HEK293 (cell line): ENCODE data around the gene TSPAN14.

Experiments
- CTCF ChIA-PET: fragments of 350-600 bp; formaldehyde crosslinking; extraction: SDS; loops from one replicate; lab custom pipeline; 2021; ENCODE audit warnings: antibody characterized with exemption; lab: Yijun Ruan, JAX
- POLR2A ChIA-PET: fragments of 300-600 bp; formaldehyde crosslinking; extraction: SDS; loops from one replicate; lab custom pipeline; 2020; ENCODE audit warnings: antibody characterized with exemption, inconsistent platforms; lab: Yijun Ruan, JAX
- H3K27ac ChIP-seq: fragments of 200-500 bp; sonication (Bioruptor generic); 2 replicates; pipeline ENCODE4 v1.5.1; 2014; ENCODE audit warnings: low read depth, low read length, control low read depth, inconsistent platforms; ENCODE audit errors: extremely low read depth
- H3K36me3 ChIP-seq, 2 experiments: fragments of 200-500 bp in 1 of 2; sonication (Bioruptor generic) in 1 of 2; 1 replicate in 1 of 2; 2 replicates in 1 of 2; pipeline ENCODE4 v1.5.1; 2014 to 2017; ENCODE audit warnings: inconsistent platforms in 2 of 2, low read length in 2 of 2; ENCODE audit not compliant: control insufficient read depth in 2 of 2, insufficient read depth in 1 of 2
- H3K4me1 ChIP-seq: fragments of 200-500 bp; sonication (Bioruptor generic); 2 replicates; pipeline ENCODE4 v1.5.1; 2014; ENCODE audit warnings: mild to moderate bottlenecking, low read length, inconsistent platforms; ENCODE audit not compliant: control insufficient read depth, insufficient read depth
- H3K4me3 ChIP-seq: 2 replicates; pipeline ENCODE4 v1.5.1; 2011; ENCODE audit warnings: low read depth, mild to moderate bottlenecking, control low read depth, low read length, moderate library complexity
- H3K9me3 ChIP-seq: fragments of 200-500 bp; sonication (Bioruptor generic); 2 replicates; pipeline ENCODE4 v1.5.1; 2014; ENCODE audit warnings: low read depth, low read length, inconsistent platforms; ENCODE audit not compliant: control insufficient read depth, insufficient read depth
- CTCF ChIP-seq: fragments of 450-650 bp; formaldehyde crosslinking; IDR thresholded peaks from 2 replicates; pipeline ENCODE4 v1.5.1; 2016; ENCODE audit warnings: missing biosample characterization, missing genetic modification characterization
- MEIS1 ChIP-seq: sonication (generic); formaldehyde crosslinking; IDR thresholded peaks from 2 replicates; pipeline ENCODE4 v1.8.1; 2022; ENCODE audit warnings: missing genetic modification reagents, mild to moderate bottlenecking, borderline replicate concordance
- PRDM6 ChIP-seq: fragments of 450-650 bp; formaldehyde crosslinking; IDR thresholded peaks from 2 replicates; pipeline ENCODE4 v1.5.1; 2017; ENCODE audit warnings: missing biosample characterization, missing genetic modification characterization
- SP2 ChIP-seq: fragments of 450-650 bp; formaldehyde crosslinking; IDR thresholded peaks from 2 replicates; pipeline ENCODE4 v1.5.1; 2016; ENCODE audit warnings: missing biosample characterization, missing genetic modification characterization
- ZBTB11 ChIP-seq: fragments of 450-650 bp; formaldehyde crosslinking; conservative IDR thresholded peaks from 2 replicates; pipeline ENCODE4 v1.5.1; 2016; ENCODE audit warnings: low read depth, missing biosample characterization, missing genetic modification characterization
- ZFP41 ChIP-seq: fragments of 450-650 bp; formaldehyde crosslinking; IDR thresholded peaks from 2 replicates; pipeline ENCODE4 v1.5.1; 2016; ENCODE audit warnings: missing biosample characterization, missing genetic modification characterization, borderline replicate concordance
- ZNF114 ChIP-seq: fragments of 450-650 bp; formaldehyde crosslinking; IDR thresholded peaks from 2 replicates; pipeline ENCODE4 v1.5.0; 2017; ENCODE audit warnings: missing biosample characterization, missing genetic modification characterization
- ZNF211 ChIP-seq: fragments of 450-650 bp; formaldehyde crosslinking; IDR thresholded peaks from 2 replicates; pipeline ENCODE4 v1.5.1; 2016; ENCODE audit warnings: low read depth, missing biosample characterization, missing genetic modification characterization
- ZNF335 ChIP-seq: fragments of 450-650 bp; formaldehyde crosslinking; conservative IDR thresholded peaks from 2 replicates; pipeline ENCODE4 v1.5.1; 2016; ENCODE audit warnings: missing biosample characterization, missing genetic modification characterization
- ZNF37A ChIP-seq: fragments of 450-650 bp; IDR thresholded peaks from 2 replicates; pipeline ENCODE4 v1.5.1; 2018; ENCODE audit warnings: missing biosample characterization, missing genetic modification characterization
- ZNF391 ChIP-seq: fragments of 450-650 bp; formaldehyde crosslinking; IDR thresholded peaks from 2 replicates; pipeline ENCODE4 v1.5.1; 2016; ENCODE audit warnings: low read depth, missing biosample characterization, missing genetic modification characterization, borderline replicate concordance
- ZNF654 ChIP-seq: fragments of 450-650 bp; formaldehyde crosslinking; IDR thresholded peaks from 2 replicates; pipeline ENCODE4 v1.5.1; 2016; ENCODE audit warnings: low read depth, missing biosample characterization, missing genetic modification characterization
- ZNF670 ChIP-seq: fragments of 450-650 bp; formaldehyde crosslinking; IDR thresholded peaks from 2 replicates; pipeline ENCODE4 v1.5.1; 2016; ENCODE audit warnings: missing biosample characterization, missing genetic modification characterization, low read depth
- TF ChIP-seq, protein P1 (sequence below): fragments of 450-650 bp; formaldehyde crosslinking; IDR thresholded peaks from 2 replicates; pipeline ENCODE4 v1.5.1; 2017; ENCODE audit warnings: missing biosample characterization, missing genetic modification characterization
- TF ChIP-seq, protein P2 (sequence below): fragments of 450-650 bp; formaldehyde crosslinking; IDR thresholded peaks from 2 replicates; pipeline ENCODE4 v1.5.1; 2016; ENCODE audit warnings: missing biosample characterization, missing genetic modification characterization

The TSPAN14 gene

DNA sequence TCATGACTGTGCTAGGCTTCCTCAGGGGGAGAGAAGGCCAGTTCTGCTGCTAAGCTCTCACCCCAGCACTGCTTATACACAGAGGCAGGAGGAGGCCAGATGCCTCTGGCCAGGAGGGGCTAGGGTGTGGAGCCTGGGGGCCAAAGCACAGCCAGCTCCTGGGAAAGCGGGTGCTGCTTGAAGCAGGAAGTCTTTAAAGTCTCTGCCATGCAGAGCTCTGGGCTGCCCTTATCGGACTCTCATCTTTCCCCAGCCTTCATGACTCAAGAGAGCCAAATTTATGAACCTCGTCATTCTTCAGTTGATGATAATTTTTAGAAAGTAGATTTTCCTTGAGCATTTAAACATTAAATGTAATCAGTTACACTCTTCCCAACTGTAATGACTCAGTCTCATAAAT is 11.2 kb upstream of the TSPAN14 start:
- POLR2A ChIA-PET: no interaction called here
- Histone ChIP-seq H3K9me3 (no peaks in the 10 kb centered on the region), H3K4me3 (no peak overlapping the region), H3K36me3 (no peaks in the 10 kb centered on the region), H3K4me1 (no peaks in the 10 kb centered on the region), H3K27ac (no peak overlapping the region)
- CTCF ChIA-PET: interaction anchor here (0.8 to 2.8 kb wide), 7 partner anchors 14 to 481 kb away, joined by 3 to 34 read pairs (median 9); no protein-coding TSS in a partner anchor
- TF ChIP-seq ZNF335 (tag by site-specific recombination): no peak
- TF ChIP-seq, protein P1, sequence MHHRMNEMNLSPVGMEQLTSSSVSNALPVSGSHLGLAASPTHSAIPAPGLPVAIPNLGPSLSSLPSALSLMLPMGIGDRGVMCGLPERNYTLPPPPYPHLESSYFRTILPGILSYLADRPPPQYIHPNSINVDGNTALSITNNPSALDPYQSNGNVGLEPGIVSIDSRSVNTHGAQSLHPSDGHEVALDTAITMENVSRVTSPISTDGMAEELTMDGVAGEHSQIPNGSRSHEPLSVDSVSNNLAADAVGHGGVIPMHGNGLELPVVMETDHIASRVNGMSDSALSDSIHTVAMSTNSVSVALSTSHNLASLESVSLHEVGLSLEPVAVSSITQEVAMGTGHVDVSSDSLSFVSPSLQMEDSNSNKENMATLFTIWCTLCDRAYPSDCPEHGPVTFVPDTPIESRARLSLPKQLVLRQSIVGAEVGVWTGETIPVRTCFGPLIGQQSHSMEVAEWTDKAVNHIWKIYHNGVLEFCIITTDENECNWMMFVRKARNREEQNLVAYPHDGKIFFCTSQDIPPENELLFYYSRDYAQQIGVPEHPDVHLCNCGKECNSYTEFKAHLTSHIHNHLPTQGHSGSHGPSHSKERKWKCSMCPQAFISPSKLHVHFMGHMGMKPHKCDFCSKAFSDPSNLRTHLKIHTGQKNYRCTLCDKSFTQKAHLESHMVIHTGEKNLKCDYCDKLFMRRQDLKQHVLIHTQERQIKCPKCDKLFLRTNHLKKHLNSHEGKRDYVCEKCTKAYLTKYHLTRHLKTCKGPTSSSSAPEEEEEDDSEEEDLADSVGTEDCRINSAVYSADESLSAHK: no peak

- ChIA-PET POLR2A (no interaction called here), CTCF (interaction anchor here (0.6 to 2.8 kb wide), 29 partner anchors 7 to 1703 kb away, joined by 3 to 75 read pairs (median 4); no protein-coding TSS in a partner anchor)
- no peaks in the 10 kb centered on the region for H3K36me3 ChIP-seq
- no peak overlapping the region for H3K4me3 ChIP-seq
- H3K27ac ChIP-seq: no peak overlapping the region
- H3K9me3 ChIP-seq: no peaks in the 10 kb centered on the region
- no peaks in the 10 kb centered on the region for H3K4me1 ChIP-seq
- TF ChIP-seq CTCF (tag by site-specific recombination): 0 out of 2 replicates have a peak, but pooled peaks have one; percentile 36
- TF ChIP-seq, protein P2, sequence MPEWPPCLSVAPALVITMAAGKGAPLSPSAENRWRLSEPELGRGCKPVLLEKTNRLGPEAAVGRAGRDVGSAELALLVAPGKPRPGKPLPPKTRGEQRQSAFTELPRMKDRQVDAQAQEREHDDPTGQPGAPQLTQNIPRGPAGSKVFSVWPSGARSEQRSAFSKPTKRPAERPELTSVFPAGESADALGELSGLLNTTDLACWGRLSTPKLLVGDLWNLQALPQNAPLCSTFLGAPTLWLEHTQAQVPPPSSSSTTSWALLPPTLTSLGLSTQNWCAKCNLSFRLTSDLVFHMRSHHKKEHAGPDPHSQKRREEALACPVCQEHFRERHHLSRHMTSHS (tag by site-specific recombination): no peak
These were observed 10.6 kb upstream of the TSPAN14 start for GRCh38 chr10:80443531-80443974.

GRCh38 chr10:80444124-80444523 is 10.0 kb upstream of the TSPAN14 start:
- POLR2A ChIA-PET: interaction anchor here (0.6 to 0.8 kb wide), 2 partner anchors 9 to 61 kb away, joined by 5 to 6 read pairs; no protein-coding TSS in a partner anchor
- Histone ChIP-seq H3K4me1 (no peaks in the 10 kb centered on the region), H3K36me3 (no peaks in the 10 kb centered on the region), H3K9me3 (no peaks in the 10 kb centered on the region), H3K4me3 (no peak overlapping the region), H3K27ac (no peak overlapping the region)
- CTCF ChIA-PET: interaction anchor here (0.6 to 2.8 kb wide), 41 partner anchors 8 to 1703 kb away, joined by 3 to 75 read pairs (median 3); no protein-coding TSS in a partner anchor
- TF ChIP-seq ZNF654 (no peak), ZFP41 (tag by site-specific recombination) (no peak), ZNF670 (tag by site-specific recombination) (no peak), PRDM6 (no peak), ZNF37A (tag by site-specific recombination) (no peak), ZNF391 (no peak), ZNF211 (no peak), MEIS1 (CRISPR knock-in tag) (no peak), ZBTB11 (tag by site-specific recombination) (no peak), ZNF114 (tag by site-specific recombination) (no peak), SP2 (tag by site-specific recombination) (no peak), CTCF (tag by site-specific recombination) (no peak)
